GM18505 (cell line): Measurements from ENCODE around the gene TMCO4.

Experiments used
- ATAC-seq: cut with Tn5 transposase; IDR thresholded peaks from one replicate; pipeline ENCODE4 v1.9.1; 2021; ENCODE audit not compliant: unreplicated experiment
- POLR2A ChIP-seq: IDR thresholded peaks from 4 replicates; pipeline ENCODE4 v1.6.1; 2011; ENCODE audit warnings: borderline replicate concordance; ENCODE audit not compliant: insufficient read depth, insufficient read length; ENCODE audit errors: extremely low read depth

TMCO4 gene

DNA sequence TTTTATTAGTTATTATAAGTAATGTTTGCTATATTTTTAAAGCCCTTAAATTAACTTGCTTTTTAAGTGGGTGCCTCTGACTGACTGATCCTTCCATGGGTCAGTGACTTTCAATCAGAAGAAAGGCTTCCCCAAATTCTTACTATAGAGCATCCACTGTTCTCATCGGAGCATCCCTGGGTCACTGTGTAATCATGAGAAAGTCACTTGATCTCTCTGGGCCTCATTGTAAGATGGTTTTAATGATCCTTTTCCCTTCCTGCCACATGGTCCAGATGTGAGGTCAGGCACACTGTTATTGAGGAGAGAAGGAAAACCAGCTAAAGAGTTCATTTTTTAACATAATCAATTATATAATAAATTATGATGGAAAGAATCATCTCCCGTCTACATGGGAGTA, 166.6 kb downstream of the TMCO4 start:
- no peak for TF ChIP-seq POLR2A
- no peak for ATAC-seq
